K562 (cell line): Measurements from ENCODE around the gene ARHGAP18. TPM values are rescaled to one million over a fixed set of nuclear protein-coding genes. Genes with fewer than 3 reads are reported as not detected.

Experiments used
- BDP1 ChIP-seq: IDR thresholded peaks from 3 replicates; pipeline ENCODE4 v1.6.1; 2011; ENCODE audit not compliant: insufficient read length, insufficient read depth
- CLOCK ChIP-seq: fragments of 250-450 bp; sonication (Bioruptor Pico); IDR thresholded peaks from 2 replicates; pipeline ENCODE4 v1.4.0; 2020; ENCODE audit warnings: mild to moderate bottlenecking, moderate library complexity, borderline replicate concordance
- CREB1 ChIP-seq, 2 experiments: sonication (generic) in 1 of 2; formaldehyde crosslinking in 1 of 2; IDR thresholded peaks; 2 replicates each; pipeline versions ENCODE4 v1.6.1 to v1.8.0; 2012 to 2022; ENCODE audit warnings: inconsistent platforms in 1 of 2, mild to moderate bottlenecking in 1 of 2, missing genetic modification reagents in 1 of 2, moderate library complexity in 1 of 2
- DPF2 ChIP-seq: fragments of 450-650 bp; IDR thresholded peaks from 2 replicates; pipeline ENCODE4 v1.6.1; 2016
- EGR1 ChIP-seq: fragments of 450-650 bp; conservative IDR thresholded peaks from 2 replicates; pipeline ENCODE4 v1.6.1; 2017; ENCODE audit warnings: mild to moderate bottlenecking
- ELF1 ChIP-seq: fragments of 200-800 bp; sonication (Bioruptor generic); IDR thresholded peaks from 2 replicates; pipeline ENCODE4 v1.6.1; 2016; ENCODE audit warnings: missing genetic modification characterization, missing compliant biosample characterization
- HDAC1 ChIP-seq, 2 experiments: fragments of 450-650 bp; IDR thresholded peaks; 2 replicates each; pipeline ENCODE4 v1.6.1; 2016 to 2017; ENCODE audit warnings: inconsistent platforms in 1 of 2, mild to moderate bottlenecking in 1 of 2, moderate library complexity in 1 of 2
- HDAC3 ChIP-seq: fragments of 450-650 bp; IDR thresholded peaks from 2 replicates; pipeline ENCODE4 v1.6.1; 2018; ENCODE audit warnings: borderline replicate concordance, mild to moderate bottlenecking, moderate library complexity; ENCODE audit not compliant: partially characterized antibody
- HNRNPH1 ChIP-seq: fragments of 200-400 bp; formaldehyde crosslinking; optimal IDR thresholded peaks from 2 replicates; pipeline ENCODE3; 2017; ENCODE audit warnings: low read depth, mild to moderate bottlenecking, low read length, moderate library complexity
- MCM3 ChIP-seq: fragments of 450-650 bp; IDR thresholded peaks from 2 replicates; pipeline ENCODE4 v1.6.1; 2016
- NEUROD1 ChIP-seq: fragments of 150-350 bp; IDR thresholded peaks from 2 replicates; pipeline ENCODE4 v1.6.1; 2014; ENCODE audit warnings: borderline replicate concordance, low read length, low read depth; ENCODE audit not compliant: partially characterized antibody
- PHF20 ChIP-seq: fragments of 450-650 bp; IDR thresholded peaks from 2 replicates; pipeline ENCODE4 v1.6.1; 2018; ENCODE audit not compliant: partially characterized antibody
- RBBP5 ChIP-seq: fragments of 200-600 bp; sonication (generic); IDR thresholded peaks from 2 replicates; pipeline ENCODE4 v1.6.1; 2012; ENCODE audit warnings: borderline replicate concordance, mild to moderate bottlenecking, low read length, control low read depth, inconsistent platforms; ENCODE audit not compliant: insufficient read depth, poor library complexity, severe bottlenecking
- ZNF445 ChIP-seq: fragments of 250-450 bp; sonication (Bioruptor Pico); IDR thresholded peaks from 2 replicates; pipeline ENCODE4 v1.4.0; 2020; ENCODE audit warnings: low read depth, mild to moderate bottlenecking, moderate library complexity
- polyA plus RNA-seq, 8 experiments: library from polyadenylated mRNA; depleted of rRNA in 4 of 8; stranded (reverse) in 5 of 8; unstranded in 3 of 8; fragments of >200 nt; fragmentation: Nextera tagmentation in 2 of 8; fragmentation: Illumina TruSeq in 1 of 8; extraction: Ambion mirVana in 2 of 8; extraction: Trizol in 1 of 8; gene quantifications; 2 replicates each; pipeline versions ENCODE4 v1.2.1 to v1.2.3, GENCODE V29; 2011 to 2014; ENCODE audit warnings: inconsistent platforms in 1 of 8, missing spikeins in 1 of 8
- total RNA-seq, 7 experiments: library from RNA; depleted of rRNA in 6 of 7; stranded (reverse); fragments of >200 nt in 6 of 7; fragmentation: Illumina TruSeq in 2 of 7; extraction: Trizol in 2 of 7; gene quantifications; 2 replicates each; pipeline versions ENCODE4 v1.2.1 to v1.2.3, GENCODE V29; 2011 to 2021; ENCODE audit warnings: low replicate concordance in 1 of 7
- TF ChIP-seq, protein P1 (sequence below): fragments of 450-650 bp; IDR thresholded peaks from 2 replicates; pipeline ENCODE4 v1.6.1; 2018; ENCODE audit not compliant: partially characterized antibody
- TF ChIP-seq, protein P2 (sequence below): fragments of 450-650 bp; IDR thresholded peaks from 2 replicates; pipeline ENCODE4 v1.6.1; 2017; ENCODE audit warnings: antibody characterized with exemption, mild to moderate bottlenecking

The ARHGAP18 gene
- total and polyA plus RNA-seq, 9 of the 15 experiments (the other 6 are each of a cell fraction or from before 2014, with no cell fraction given) = 13.3 to 29.7 (median 21.1) TPM

DNA sequence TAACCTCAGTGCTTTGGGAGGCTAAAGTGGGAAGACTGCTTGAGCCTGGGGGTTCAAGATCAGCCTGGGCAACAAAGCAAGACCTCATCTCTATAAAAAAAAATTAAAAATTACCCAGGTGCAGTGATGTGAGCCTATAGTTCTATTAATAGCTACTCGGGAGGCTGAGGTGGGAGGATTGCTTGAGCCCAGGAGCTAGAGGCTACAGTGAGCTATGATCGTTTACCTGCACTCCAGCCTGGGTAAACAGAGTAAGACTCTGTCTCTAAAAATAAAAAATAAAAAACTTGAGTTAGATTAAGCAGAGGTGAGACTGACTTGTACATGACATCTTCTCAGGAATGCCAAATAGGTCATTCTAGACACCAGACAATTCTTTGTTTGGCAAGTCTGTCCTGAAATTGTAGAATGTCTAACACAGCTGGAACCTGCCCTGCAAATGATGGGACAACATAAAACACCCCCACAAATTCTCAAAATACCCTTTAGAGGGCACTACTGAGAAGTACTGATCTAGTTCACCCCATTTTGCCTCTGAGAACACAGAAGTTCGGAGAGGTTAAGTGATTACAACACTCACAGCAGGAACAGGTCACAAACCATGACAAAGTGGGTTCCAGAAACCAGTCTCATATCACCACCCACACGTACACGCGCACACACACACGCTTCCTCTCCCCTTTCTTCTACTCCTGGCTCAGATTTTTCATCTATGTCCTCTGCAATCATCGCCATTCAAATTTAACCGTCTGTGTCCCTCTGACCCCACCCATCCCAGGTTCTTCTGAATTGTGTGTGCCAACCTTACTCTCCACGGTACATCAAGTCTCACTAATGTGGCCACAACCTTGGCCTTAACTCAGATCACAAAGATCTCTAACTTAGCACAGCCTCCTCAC lies 38.3 kb downstream of the ARHGAP18 start (continued):
- no peak for TF ChIP-seq NEUROD1
- TF ChIP-seq CLOCK = no peak
- TF ChIP-seq HDAC1 (IDR thresholded peaks at IDR 0.05) = peak in 1 of 2 experiments; percentile 71; a peak in 2 of 4 replicates
- TF ChIP-seq, protein P1, sequence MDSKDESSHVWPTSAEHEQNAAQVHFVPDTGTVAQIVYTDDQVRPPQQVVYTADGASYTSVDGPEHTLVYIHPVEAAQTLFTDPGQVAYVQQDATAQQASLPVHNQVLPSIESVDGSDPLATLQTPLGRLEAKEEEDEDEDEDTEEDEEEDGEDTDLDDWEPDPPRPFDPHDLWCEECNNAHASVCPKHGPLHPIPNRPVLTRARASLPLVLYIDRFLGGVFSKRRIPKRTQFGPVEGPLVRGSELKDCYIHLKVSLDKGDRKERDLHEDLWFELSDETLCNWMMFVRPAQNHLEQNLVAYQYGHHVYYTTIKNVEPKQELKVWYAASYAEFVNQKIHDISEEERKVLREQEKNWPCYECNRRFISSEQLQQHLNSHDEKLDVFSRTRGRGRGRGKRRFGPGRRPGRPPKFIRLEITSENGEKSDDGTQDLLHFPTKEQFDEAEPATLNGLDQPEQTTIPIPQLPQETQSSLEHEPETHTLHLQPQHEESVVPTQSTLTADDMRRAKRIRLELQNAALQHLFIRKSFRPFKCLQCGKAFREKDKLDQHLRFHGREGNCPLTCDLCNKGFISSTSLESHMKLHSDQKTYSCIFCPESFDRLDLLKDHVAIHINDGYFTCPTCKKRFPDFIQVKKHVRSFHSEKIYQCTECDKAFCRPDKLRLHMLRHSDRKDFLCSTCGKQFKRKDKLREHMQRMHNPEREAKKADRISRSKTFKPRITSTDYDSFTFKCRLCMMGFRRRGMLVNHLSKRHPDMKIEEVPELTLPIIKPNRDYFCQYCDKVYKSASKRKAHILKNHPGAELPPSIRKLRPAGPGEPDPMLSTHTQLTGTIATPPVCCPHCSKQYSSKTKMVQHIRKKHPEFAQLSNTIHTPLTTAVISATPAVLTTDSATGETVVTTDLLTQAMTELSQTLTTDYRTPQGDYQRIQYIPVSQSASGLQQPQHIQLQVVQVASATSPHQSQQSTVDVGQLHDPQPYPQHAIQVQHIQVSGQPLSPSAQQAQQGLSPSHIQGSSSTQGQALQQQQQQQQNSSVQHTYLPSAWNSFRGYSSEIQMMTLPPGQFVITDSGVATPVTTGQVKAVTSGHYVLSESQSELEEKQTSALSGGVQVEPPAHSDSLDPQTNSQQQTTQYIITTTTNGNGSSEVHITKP = no peak
- no peak for TF ChIP-seq CREB1 (IDR thresholded peaks at IDR 0.05)
- TF ChIP-seq CREB1 (CRISPR knock-in tag; IDR thresholded peaks at IDR 0.05) = no peak
- TF ChIP-seq HDAC3 = no peak
- TF ChIP-seq HNRNPH1 = no peak
- peak; percentile 77 for TF ChIP-seq DPF2
- peak; percentile 30; the same call in 1 of the 2 replicates for TF ChIP-seq ELF1
- no peak for TF ChIP-seq PHF20
- TF ChIP-seq BDP1 = no peak
- no peak for TF ChIP-seq RBBP5
- TF ChIP-seq, protein P2, sequence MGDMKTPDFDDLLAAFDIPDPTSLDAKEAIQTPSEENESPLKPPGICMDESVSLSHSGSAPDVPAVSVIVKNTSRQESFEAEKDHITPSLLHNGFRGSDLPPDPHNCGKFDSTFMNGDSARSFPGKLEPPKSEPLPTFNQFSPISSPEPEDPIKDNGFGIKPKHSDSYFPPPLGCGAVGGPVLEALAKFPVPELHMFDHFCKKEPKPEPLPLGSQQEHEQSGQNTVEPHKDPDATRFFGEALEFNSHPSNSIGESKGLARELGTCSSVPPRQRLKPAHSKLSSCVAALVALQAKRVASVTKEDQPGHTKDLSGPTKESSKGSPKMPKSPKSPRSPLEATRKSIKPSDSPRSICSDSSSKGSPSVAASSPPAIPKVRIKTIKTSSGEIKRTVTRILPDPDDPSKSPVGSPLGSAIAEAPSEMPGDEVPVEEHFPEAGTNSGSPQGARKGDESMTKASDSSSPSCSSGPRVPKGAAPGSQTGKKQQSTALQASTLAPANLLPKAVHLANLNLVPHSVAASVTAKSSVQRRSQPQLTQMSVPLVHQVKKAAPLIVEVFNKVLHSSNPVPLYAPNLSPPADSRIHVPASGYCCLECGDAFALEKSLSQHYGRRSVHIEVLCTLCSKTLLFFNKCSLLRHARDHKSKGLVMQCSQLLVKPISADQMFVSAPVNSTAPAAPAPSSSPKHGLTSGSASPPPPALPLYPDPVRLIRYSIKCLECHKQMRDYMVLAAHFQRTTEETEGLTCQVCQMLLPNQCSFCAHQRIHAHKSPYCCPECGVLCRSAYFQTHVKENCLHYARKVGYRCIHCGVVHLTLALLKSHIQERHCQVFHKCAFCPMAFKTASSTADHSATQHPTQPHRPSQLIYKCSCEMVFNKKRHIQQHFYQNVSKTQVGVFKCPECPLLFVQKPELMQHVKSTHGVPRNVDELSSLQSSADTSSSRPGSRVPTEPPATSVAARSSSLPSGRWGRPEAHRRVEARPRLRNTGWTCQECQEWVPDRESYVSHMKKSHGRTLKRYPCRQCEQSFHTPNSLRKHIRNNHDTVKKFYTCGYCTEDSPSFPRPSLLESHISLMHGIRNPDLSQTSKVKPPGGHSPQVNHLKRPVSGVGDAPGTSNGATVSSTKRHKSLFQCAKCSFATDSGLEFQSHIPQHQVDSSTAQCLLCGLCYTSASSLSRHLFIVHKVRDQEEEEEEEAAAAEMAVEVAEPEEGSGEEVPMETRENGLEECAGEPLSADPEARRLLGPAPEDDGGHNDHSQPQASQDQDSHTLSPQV = peak; percentile 64
- TF ChIP-seq ZNF445 (CRISPR knock-in tag) = no peak
- no peak for TF ChIP-seq MCM3
- peak; percentile 91 for TF ChIP-seq EGR1
